ENCODE results near the gene JUP. TPM values are rescaled to one million over a fixed set of nuclear protein-coding genes. Genes with fewer than 3 reads are reported as not detected.

JUP gene
- total and polyA plus RNA-seq, 10 of the 15 experiments (the other 5 are each of a cell fraction or from before 2014, with no cell fraction given): 1.5 to 36.3 (median 11.6) TPM

DNA sequence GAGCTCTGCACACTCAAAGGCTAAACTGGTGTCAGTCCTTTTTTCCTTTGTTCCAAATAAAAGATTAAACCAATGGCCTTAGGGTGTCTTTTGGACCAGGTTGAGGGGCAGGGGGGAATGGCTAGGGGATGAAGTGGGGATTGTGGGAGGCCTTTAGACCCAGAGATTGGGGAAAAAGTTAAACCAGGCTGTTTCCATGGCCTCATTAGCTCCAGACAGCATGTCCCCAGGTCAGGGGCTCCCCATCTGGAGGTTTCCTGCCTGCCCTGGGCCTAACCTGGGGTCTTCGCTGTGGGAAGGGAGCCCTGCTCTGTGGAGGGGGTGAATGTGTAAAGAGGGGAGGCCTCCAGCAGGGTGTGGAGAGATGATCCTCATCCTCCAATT is 36.6 kb upstream of the JUP start:
- Histone ChIP-seq H3K79me2 (ENCODE audit: control insufficient read depth, insufficient read depth, low read length) (no peaks in the 10 kb centered on the region), H3K27me3 (replicated peaks in 1 of 2; ENCODE audit: control insufficient read depth in 2 of 2, insufficient read depth in 2 of 2, low read length in 1 of 2) (no peaks in the 10 kb centered on the region), H3K9ac (ENCODE audit: control insufficient read depth, insufficient read depth, low read length) (no peak overlapping the region), H3K4me2 (ENCODE audit: control insufficient read depth, insufficient read depth) (no peak overlapping the region), H3K9me3 (replicated peaks; ENCODE audit: control insufficient read depth, insufficient read depth, low read length) (no peaks in the 10 kb centered on the region), H3K27ac (ENCODE audit: control insufficient read depth, insufficient read depth) (no peak overlapping the region), H4K20me1 (ENCODE audit: control insufficient read depth, insufficient read depth) (no peaks in the 10 kb centered on the region), H3K36me3 (ENCODE audit: control insufficient read depth in 2 of 2, insufficient read depth in 2 of 2, low read length in 1 of 2) (peaks cover 0 to 3% of the 10 kb centered on the region in 2 experiments; a peak in 1 of 4 replicates), H3K4me1 (ENCODE audit: control insufficient read depth, insufficient read depth, low read length) (peaks cover 9% of the 10 kb centered on the region), H3K4me3 (no peak overlapping the region), H2AFZ (ENCODE audit: control insufficient read depth, low read depth, low read length) (no peak overlapping the region)
- ChIA-PET CTCF (no interaction called here), RAD21 (ENCODE audit: unreplicated experiment) (no interaction called here), POLR2A (no interaction called here), SMC1A (ENCODE audit: uncharacterized antibody, unreplicated experiment) (no interaction called here)
- intact Hi-C loops (cut with micrococcal nuclease; ENCODE audit: unreplicated experiment): no loop called here
- DNase-seq (ENCODE audit: low read depth, low spot score): no peak
- BruUV-seq (replicated peaks): no TSS peak
- TF ChIP-seq POLR2A (IDR thresholded peaks at IDR 0.05; ENCODE audit: low read depth, low read length) (no peak), TARDBP (IDR thresholded peaks at IDR 0.05; ENCODE audit: borderline replicate concordance) (no peak), RB1 (IDR thresholded peaks at IDR 0.05; ENCODE audit: borderline replicate concordance) (no peak), SRF (IDR thresholded peaks at IDR 0.05; ENCODE audit: low read depth in 2 of 2, low read length in 2 of 2) (no peak)
- TF ChIP-seq, protein P1, sequence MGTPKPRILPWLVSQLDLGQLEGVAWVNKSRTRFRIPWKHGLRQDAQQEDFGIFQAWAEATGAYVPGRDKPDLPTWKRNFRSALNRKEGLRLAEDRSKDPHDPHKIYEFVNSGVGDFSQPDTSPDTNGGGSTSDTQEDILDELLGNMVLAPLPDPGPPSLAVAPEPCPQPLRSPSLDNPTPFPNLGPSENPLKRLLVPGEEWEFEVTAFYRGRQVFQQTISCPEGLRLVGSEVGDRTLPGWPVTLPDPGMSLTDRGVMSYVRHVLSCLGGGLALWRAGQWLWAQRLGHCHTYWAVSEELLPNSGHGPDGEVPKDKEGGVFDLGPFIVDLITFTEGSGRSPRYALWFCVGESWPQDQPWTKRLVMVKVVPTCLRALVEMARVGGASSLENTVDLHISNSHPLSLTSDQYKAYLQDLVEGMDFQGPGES (IDR thresholded peaks at IDR 0.05): no peak
- TF ChIP-seq, protein P2, sequence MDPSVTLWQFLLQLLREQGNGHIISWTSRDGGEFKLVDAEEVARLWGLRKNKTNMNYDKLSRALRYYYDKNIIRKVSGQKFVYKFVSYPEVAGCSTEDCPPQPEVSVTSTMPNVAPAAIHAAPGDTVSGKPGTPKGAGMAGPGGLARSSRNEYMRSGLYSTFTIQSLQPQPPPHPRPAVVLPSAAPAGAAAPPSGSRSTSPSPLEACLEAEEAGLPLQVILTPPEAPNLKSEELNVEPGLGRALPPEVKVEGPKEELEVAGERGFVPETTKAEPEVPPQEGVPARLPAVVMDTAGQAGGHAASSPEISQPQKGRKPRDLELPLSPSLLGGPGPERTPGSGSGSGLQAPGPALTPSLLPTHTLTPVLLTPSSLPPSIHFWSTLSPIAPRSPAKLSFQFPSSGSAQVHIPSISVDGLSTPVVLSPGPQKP (IDR thresholded peaks at IDR 0.05; ENCODE audit: low read depth, low read length): no peak
- no peak for ATAC-seq
- 100% methylated on average over 1 of the region's 1 CpG for WGBS (ENCODE audit: insufficient coverage, insufficient replicate concordance, low lambda C conversion rate, missing lambda C conversion rate)
- in situ Hi-C loops (cut with MboI): no loop called here
- no peak for FAIRE-seq

Data from GM12878 (cell line).